Liver (tissue), 9 donors: ENCODE measurements around the gene TTC23. TPM values are rescaled to one million over a fixed set of nuclear protein-coding genes. Genes with fewer than 3 reads are reported as not detected.

Source experiments
- DNase-seq: peaks from one replicate; pipeline ENCODE4 v3.0.0-alpha.2; 2017; ENCODE audit warnings: low spot score
- H3K27ac ChIP-seq, 2 donors: one replicate each; pipeline ENCODE4 v1.7.0; 2013; ENCODE audit warnings: inconsistent platforms in 2 of 2, low read length in 2 of 2, control low read depth in 1 of 2, low read depth in 1 of 2, mild to moderate bottlenecking in 1 of 2
- H3K27me3 ChIP-seq, 4 donors: one replicate each; pipeline versions ENCODE4 v1.6.1 to v1.7.0; 2013; ENCODE audit warnings: low read length in 3 of 4, inconsistent platforms in 1 of 4, mild to moderate bottlenecking in 1 of 4, moderate library complexity in 1 of 4; ENCODE audit not compliant: control insufficient read depth in 4 of 4, insufficient read depth in 4 of 4
- H3K36me3 ChIP-seq, 4 donors: one replicate each; pipeline versions ENCODE4 v1.6.1 to v1.7.0; 2013; ENCODE audit warnings: low read length in 3 of 4, mild to moderate bottlenecking in 3 of 4, low read depth in 1 of 4, moderate library complexity in 1 of 4; ENCODE audit not compliant: control insufficient read depth in 4 of 4, insufficient read depth in 3 of 4
- H3K4me1 ChIP-seq, 4 donors: one replicate each; pipeline versions ENCODE4 v1.6.1 to v1.7.0; 2013; ENCODE audit warnings: low read length in 3 of 4, mild to moderate bottlenecking in 3 of 4, moderate library complexity in 1 of 4; ENCODE audit not compliant: control insufficient read depth in 4 of 4, insufficient read depth in 4 of 4
- H3K4me3 ChIP-seq, 3 donors: one replicate each; pipeline versions ENCODE4 v1.6.1 to v1.7.0; 2013; ENCODE audit warnings: low read length in 3 of 3, control low read depth in 1 of 3, low read depth in 1 of 3, mild to moderate bottlenecking in 1 of 3
- H3K9ac ChIP-seq, 2 donors: one replicate each; pipeline ENCODE4 v1.7.0; 2013; ENCODE audit warnings: low read length in 2 of 2, mild to moderate bottlenecking in 2 of 2, moderate library complexity in 2 of 2, control low read depth in 1 of 2, low read depth in 1 of 2
- H3K9me3 ChIP-seq, 4 donors: one replicate each; pipeline versions ENCODE4 v1.6.1 to v1.7.0; 2013; ENCODE audit warnings: low read length in 3 of 4; ENCODE audit not compliant: control insufficient read depth in 4 of 4
- ATF3 ChIP-seq: IDR thresholded peaks from 2 replicates; pipeline ENCODE4 v1.6.1; 2016; ENCODE audit warnings: antibody characterized with exemption
- CTCF ChIP-seq: fragments of 150-350 bp; IDR thresholded peaks from 2 replicates; pipeline ENCODE4 v1.5.1; 2017; ENCODE audit warnings: improper control_type of control experiment, low read depth, low read length; ENCODE audit not compliant: missing input control
- EGR1 ChIP-seq, 2 donors: IDR thresholded peaks; 2 replicates each; pipeline ENCODE4 v1.6.1; 2016 to 2018; ENCODE audit warnings: antibody characterized with exemption in 2 of 2, low read depth in 2 of 2
- FOXA2 ChIP-seq: IDR thresholded peaks from 2 replicates; pipeline ENCODE4 v1.6.1; 2016; ENCODE audit warnings: antibody characterized with exemption
- GABPA ChIP-seq, 2 donors: IDR thresholded peaks in 1 of 2; conservative IDR thresholded peaks in 1 of 2; 2 replicates each; pipeline ENCODE4 v1.6.1; 2016; ENCODE audit warnings: antibody characterized with exemption in 2 of 2, mild to moderate bottlenecking in 1 of 2, moderate library complexity in 1 of 2
- HNF4A ChIP-seq, 2 donors: conservative IDR thresholded peaks; 2 replicates each; pipeline ENCODE4 v1.6.1; 2016; ENCODE audit warnings: antibody characterized with exemption in 2 of 2, mild to moderate bottlenecking in 2 of 2
- HNF4G ChIP-seq: IDR thresholded peaks from 2 replicates; pipeline ENCODE4 v1.6.1; 2016; ENCODE audit warnings: antibody characterized with exemption
- JUND ChIP-seq, 2 donors: IDR thresholded peaks; 2 replicates each; pipeline ENCODE4 v1.6.1; 2016; ENCODE audit warnings: antibody characterized with exemption in 2 of 2
- MAX ChIP-seq: IDR thresholded peaks from 2 replicates; pipeline ENCODE4 v1.6.1; 2016; ENCODE audit warnings: antibody characterized with exemption
- NR2F2 ChIP-seq: IDR thresholded peaks from 2 replicates; pipeline ENCODE4 v1.6.1; 2016; ENCODE audit warnings: antibody characterized with exemption
- RAD21 ChIP-seq, 2 donors: IDR thresholded peaks; 2 replicates each; pipeline ENCODE4 v1.6.1; 2016; ENCODE audit warnings: antibody characterized with exemption in 2 of 2, mild to moderate bottlenecking in 2 of 2
- REST ChIP-seq: IDR thresholded peaks from 2 replicates; pipeline ENCODE4 v1.6.1; 2016; ENCODE audit warnings: antibody characterized with exemption, mild to moderate bottlenecking
- RXRA ChIP-seq, 2 donors: IDR thresholded peaks; 2 replicates each; pipeline ENCODE4 v1.6.1; 2017 to 2018; ENCODE audit warnings: antibody characterized with exemption in 2 of 2, mild to moderate bottlenecking in 1 of 2
- SP1 ChIP-seq: IDR thresholded peaks from 2 replicates; pipeline ENCODE4 v1.6.1; 2018; ENCODE audit warnings: antibody characterized with exemption, mild to moderate bottlenecking
- TAF1 ChIP-seq: conservative IDR thresholded peaks from 2 replicates; pipeline ENCODE4 v1.6.1; 2016; ENCODE audit warnings: antibody characterized with exemption, mild to moderate bottlenecking
- YY1 ChIP-seq: IDR thresholded peaks from 2 replicates; pipeline ENCODE4 v1.6.1; 2016; ENCODE audit warnings: antibody characterized with exemption, mild to moderate bottlenecking
- ZBTB33 ChIP-seq: IDR thresholded peaks from 2 replicates; pipeline ENCODE4 v1.6.1; 2016; ENCODE audit warnings: antibody characterized with exemption
- WGBS: extraction: QIAGEN DNeasy Blood & Tissue Kit; methylation state at CpG from one replicate; pipeline ENCODE4 v1.1.7; 2013; 5-methylcytosine and 5-hydroxymethylcytosine counted together
- polyA plus RNA-seq, 2 donors: library from polyadenylated mRNA; stranded (reverse) in 1 of 2; unstranded in 1 of 2; fragments of 200-250 nt in 1 of 2; fragments of >200 nt in 1 of 2; fragmentation: Nextera tagmentation in 1 of 2; extraction: Ambion mirVana in 1 of 2; gene quantifications; one replicate each; pipeline versions ENCODE4 v1.2.1 to v1.2.3, GENCODE V29; 2013 to 2015
- total RNA-seq, 2 donors: library from RNA; depleted of rRNA; stranded (reverse); fragments of >200 nt; gene quantifications; one replicate each; pipeline ENCODE4 v1.2.3, GENCODE V29; 2014
- donor health status: healthy.
- donor health status: healthy.
- donor health status: healthy.
- donor health status: healthy.
- donor health status: healthy.

Gene TTC23
- total and polyA plus RNA-seq, 4 donors: 3.7 to 12.3 (median 7.2) TPM

- DNase-seq: no peak
- Histone ChIP-seq H3K4me3 (no peak overlapping the region), H3K36me3 (peaks cover 0 to 2% (median 0%) of the 10 kb centered on the region in 4 donors), H3K9ac (no peak overlapping the region), H3K27me3 (no peaks in the 10 kb centered on the region), H3K9me3 (no peaks in the 10 kb centered on the region), H3K27ac (no peak overlapping the region), H3K4me1 (peaks cover 5 to 22% (median 17%) of the 10 kb centered on the region in 4 donors)
- TF ChIP-seq RAD21 (IDR thresholded peaks at IDR 0.05) (no peak), HNF4G (no peak), SP1 (no peak), TAF1 (no peak), NR2F2 (no peak), MAX (no peak), GABPA (IDR thresholded peaks at IDR 0.05 in 1 of 2, conservative IDR thresholded peaks at IDR 0.05 in 1 of 2) (no peak), HNF4A (conservative IDR thresholded peaks at IDR 0.05) (no peak), REST (no peak), CTCF (no peak), YY1 (no peak), ZBTB33 (no peak), EGR1 (IDR thresholded peaks at IDR 0.05; ENCODE audit: low read depth in 2 of 2) (no peak), JUND (IDR thresholded peaks at IDR 0.05) (no peak), RXRA (IDR thresholded peaks at IDR 0.05) (no peak), FOXA2 (no peak), ATF3 (no peak)
- WGBS: 98% methylated on average over 5 of the region's 5 CpGs
Measured at GRCh38 chr15:99108993-99109392, 140.4 kb downstream of the TTC23 start.
